ENCODE measurements around the gene CLASP1. TPM values are rescaled to one million over a fixed set of nuclear protein-coding genes. Genes with fewer than 3 reads are reported as not detected.
"Not testable (repeated sequence)": the region's sequence is repeated elsewhere in the genome, so short reads cannot be mapped to it uniquely, and the experiment has no call there.

The CLASP1 gene
- total and polyA plus RNA-seq, 2 of the 8 experiments (the other 6 are each of a cell fraction or from before 2014, with no cell fraction given) = 7.3 to 53.9 TPM

DNA sequence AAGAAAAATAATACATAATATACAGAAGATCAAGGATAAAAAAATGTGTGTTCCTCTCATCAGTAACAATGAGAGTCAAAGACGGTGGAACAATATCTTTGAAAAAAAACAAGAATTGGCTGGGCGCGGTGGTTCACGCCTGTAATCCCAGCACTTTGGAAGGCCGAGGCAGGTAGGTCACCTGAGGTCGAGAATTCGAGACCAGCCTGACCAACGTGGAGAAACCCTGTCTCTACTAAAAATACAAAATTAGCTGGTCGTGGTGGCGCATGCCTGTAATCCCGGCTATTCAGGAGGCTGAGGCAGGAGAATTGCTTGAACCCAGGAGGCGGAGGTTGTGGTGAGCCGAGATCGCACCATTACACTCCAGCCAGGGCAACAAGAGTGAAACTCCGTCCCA lies 335.6 kb downstream of the CLASP1 start:
- H3K9ac ChIP-seq (replicated peaks in 1 of 4; ENCODE audit: extremely low read depth in 1 of 4, low read depth in 3 of 4, low read length in 3 of 4); H3K4me2 ChIP-seq (ENCODE audit: insufficient read depth in 1 of 2, low read depth in 2 of 2, low read length in 2 of 2); H2AK5ac ChIP-seq (ENCODE audit: low read depth, low read length); H2BK120ac ChIP-seq (replicated peaks; ENCODE audit: low read depth, low read length); H3K27me3 ChIP-seq (replicated peaks in 1 of 4; ENCODE audit: control insufficient read depth in 3 of 4, extremely low read depth in 1 of 4, insufficient read depth in 3 of 4, low read length in 3 of 4); H4K91ac ChIP-seq (replicated peaks; ENCODE audit: insufficient read length, low read length); H3K79me2 ChIP-seq (ENCODE audit: control insufficient read depth in 1 of 2, insufficient read depth in 2 of 2, low read length in 2 of 2); H3K23me2 ChIP-seq (ENCODE audit: low read depth, low read length); H4K8ac ChIP-seq (ENCODE audit: extremely low read depth, insufficient read depth, low read length); POLR2A ChIA-PET (ENCODE audit: partially characterized antibody); H2BK20ac ChIP-seq (ENCODE audit: low read length); H4K20me1 ChIP-seq (replicated peaks in 1 of 2; ENCODE audit: control insufficient read depth in 1 of 2, insufficient read depth in 2 of 2, low read length in 2 of 2); H2BK15ac ChIP-seq (ENCODE audit: low read length); H3K23ac ChIP-seq (ENCODE audit: insufficient read length); H3K27ac ChIP-seq (ENCODE audit: low read depth, low read length); H3K4me3 ChIP-seq (ENCODE audit: extremely low read depth in 1 of 4, insufficient read depth in 2 of 4, low read depth in 3 of 4, low read length in 4 of 4); FAIRE-seq; DNase-seq (ENCODE audit: low read depth in 1 of 2, low spot score in 2 of 2); H3K18ac ChIP-seq (ENCODE audit: extremely low read depth, low read length); H2BK12ac ChIP-seq (ENCODE audit: low read depth, low read length); H3K14ac ChIP-seq (ENCODE audit: insufficient read length); H3K36me3 ChIP-seq (ENCODE audit: control insufficient read depth in 2 of 4, insufficient read depth in 4 of 4, low read length in 3 of 4); H3K9me3 ChIP-seq (ENCODE audit: insufficient read depth in 2 of 2, low read depth in 1 of 2, low read length in 1 of 2); H2AFZ ChIP-seq (ENCODE audit: low read length); H3K79me1 ChIP-seq (ENCODE audit: low read depth, low read length); H4K5ac ChIP-seq (ENCODE audit: insufficient read length, low read depth, low read length); H3K56ac ChIP-seq (replicated peaks; ENCODE audit: insufficient read length, low read depth, low read length); H2BK5ac ChIP-seq (ENCODE audit: low read depth, low read length); H3K4me1 ChIP-seq (replicated peaks in 1 of 4; ENCODE audit: control insufficient read depth in 3 of 4, insufficient read depth in 4 of 4, low read length in 3 of 4); H3K4ac ChIP-seq (replicated peaks; ENCODE audit: insufficient read length, low read depth, low read length): not testable (repeated sequence)
- 94% methylated on average over 15 of the region's 15 CpGs; no CpG with 5 or more reads in 1 of the 2 experiments for WGBS, 2 experiments (ENCODE audit: extremely low coverage in 1 of 2, insufficient coverage in 1 of 2, insufficient read length in 1 of 2, insufficient replicate concordance in 2 of 2, low coverage in 1 of 2, low lambda C conversion rate in 2 of 2, missing lambda C conversion rate in 1 of 2)
- CTCF ChIA-PET (ENCODE audit: partially characterized antibody) = interaction anchor here (0.7 to 2.4 kb wide), 3 partner anchors 15 to 214 kb away, joined by 3 to 11 read pairs (median 3); no protein-coding TSS in a partner anchor

Measured in H1 (cell line).